DOHH2 (cell line): ENCODE data around the gene GCLC.

Experiments used
- H3F3A ChIP-seq: fragments of 200-600 bp; sonication (generic), shearing (Covaris generic); 2 replicates; pipeline ENCODE4 v1.6.0; 2016; ENCODE audit warnings: antibody characterized with exemption, mild to moderate bottlenecking; ENCODE audit not compliant: control insufficient read depth, insufficient read depth
- H3K27ac ChIP-seq: fragments of 200-600 bp; sonication (generic); 2 replicates; pipeline ENCODE4 v1.5.1; 2014; ENCODE audit warnings: low read depth, mild to moderate bottlenecking, low read length, moderate library complexity
- H3K27me3 ChIP-seq: fragments of 200-600 bp; sonication (generic); 2 replicates; pipeline ENCODE4 v1.6.1; 2014; ENCODE audit warnings: mild to moderate bottlenecking, low read length, mixed read lengths; ENCODE audit not compliant: control insufficient read depth
- H3K36me3 ChIP-seq: fragments of 200-600 bp; sonication (generic); 2 replicates; pipeline ENCODE4 v1.6.1; 2014; ENCODE audit warnings: mild to moderate bottlenecking, low read length, moderate library complexity, mixed read lengths; ENCODE audit not compliant: control insufficient read depth
- H3K4me1 ChIP-seq: fragments of 200-600 bp; sonication (generic); 2 replicates; pipeline ENCODE4 v1.6.1; 2014; ENCODE audit warnings: mild to moderate bottlenecking, low read length, mixed read lengths; ENCODE audit not compliant: control insufficient read depth
- H3K4me2 ChIP-seq: fragments of 200-600 bp; sonication (generic); 2 replicates; pipeline ENCODE4 v1.6.0; 2014; ENCODE audit warnings: mild to moderate bottlenecking, low read length, moderate library complexity
- H3K4me3 ChIP-seq: fragments of 200-600 bp; sonication (generic); 2 replicates; pipeline ENCODE4 v1.5.1; 2014; ENCODE audit warnings: mild to moderate bottlenecking, low read length, mixed read lengths
- H3K79me2 ChIP-seq: fragments of 200-600 bp; sonication (generic); 2 replicates; pipeline ENCODE4 v1.6.1; 2014; ENCODE audit warnings: mild to moderate bottlenecking, low read length, mixed read lengths; ENCODE audit not compliant: control insufficient read depth
- H3K9me2 ChIP-seq: fragments of 200-600 bp; sonication (generic); replicated peaks from 2 replicates; pipeline ENCODE4 v1.6.1; 2014; ENCODE audit warnings: mild to moderate bottlenecking, low read length, mixed read lengths; ENCODE audit not compliant: control insufficient read depth
- H3K9me3 ChIP-seq: fragments of 200-600 bp; sonication (generic); 2 replicates; pipeline ENCODE4 v1.6.1; 2014; ENCODE audit warnings: antibody characterized with exemption, low read length, mixed read lengths; ENCODE audit not compliant: control insufficient read depth, insufficient read depth
- H4K20me1 ChIP-seq: fragments of 200-600 bp; sonication (generic); 2 replicates; pipeline ENCODE4 v1.6.0; 2014; ENCODE audit warnings: low read depth, mild to moderate bottlenecking, antibody characterized with exemption, low read length, moderate library complexity; ENCODE audit not compliant: control insufficient read depth, insufficient read depth
- CTCF ChIP-seq: fragments of 200-600 bp; sonication (generic); IDR thresholded peaks from one replicate; pipeline ENCODE4 v1.5.1; 2014; ENCODE audit warnings: antibody characterized with exemption, mild to moderate bottlenecking, low read depth, low read length; ENCODE audit not compliant: poor library complexity, severe bottlenecking
- EZH2phosphoT487 ChIP-seq: fragments of 200-600 bp; sonication (generic); IDR thresholded peaks from 2 replicates; pipeline ENCODE4 v1.6.1; 2017; ENCODE audit warnings: borderline replicate concordance, mild to moderate bottlenecking, antibody characterized with exemption, low read length, moderate library complexity, mixed read lengths

Gene GCLC

DNA sequence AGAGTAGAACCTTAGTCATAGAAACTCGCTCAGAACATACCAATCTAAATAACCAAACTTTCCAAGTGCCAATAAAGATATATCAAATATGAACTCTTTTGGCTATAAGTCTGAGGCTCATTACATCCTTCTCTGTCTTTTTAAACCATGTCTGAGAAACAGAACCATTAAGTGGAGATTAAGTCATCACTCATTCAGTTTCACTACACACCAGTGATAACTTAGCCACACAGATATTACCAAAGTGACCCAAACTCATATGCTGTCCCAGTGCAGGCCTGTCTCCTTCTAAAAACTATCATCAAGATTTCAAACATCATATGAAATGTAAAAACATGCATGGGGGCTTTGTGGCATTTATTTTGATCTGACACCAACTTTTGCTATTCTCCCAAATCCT, 12.0 kb downstream of the GCLC start:
- Histone ChIP-seq H3K4me3 (no peak overlapping the region), H3F3A (no peaks in the 10 kb centered on the region), H3K4me1 (no peaks in the 10 kb centered on the region), H3K27ac (no peak overlapping the region), H3K4me2 (no peak overlapping the region), H3K9me2 (no peaks in the 10 kb centered on the region), H3K36me3 (no peaks in the 10 kb centered on the region), H4K20me1 (0 out of 2 replicates have a peak, but pooled peaks cover 3% of the 10 kb centered on the region), H3K9me3 (no peaks in the 10 kb centered on the region), H3K27me3 (no peaks in the 10 kb centered on the region), H3K79me2 (peaks cover 55% of the 10 kb centered on the region)
- TF ChIP-seq EZH2phosphoT487: no peak
- TF ChIP-seq CTCF: no peak

- Histone ChIP-seq H3K4me2 (no peak overlapping the region), H3K27me3 (no peaks in the 10 kb centered on the region), H3K79me2 (peaks cover 55% of the 10 kb centered on the region), H4K20me1 (0 out of 2 replicates have a peak, but pooled peaks cover 3% of the 10 kb centered on the region), H3K9me3 (no peaks in the 10 kb centered on the region), H3K36me3 (no peaks in the 10 kb centered on the region), H3K9me2 (no peaks in the 10 kb centered on the region), H3K4me1 (no peaks in the 10 kb centered on the region), H3K27ac (no peak overlapping the region), H3K4me3 (no peak overlapping the region), H3F3A (no peaks in the 10 kb centered on the region)
- TF ChIP-seq EZH2phosphoT487: no peak
- TF ChIP-seq CTCF: no peak
Observed at GRCh38 chr6:53532061-53532797, 12.7 kb downstream of the GCLC start.

- H3K4me2 ChIP-seq: no peak overlapping the region
- no peak overlapping the region for H3K27ac ChIP-seq
- H3K27me3 ChIP-seq: no peaks in the 10 kb centered on the region
- no peaks in the 10 kb centered on the region for H3K9me2 ChIP-seq
- no peaks in the 10 kb centered on the region for H3K4me1 ChIP-seq
- H3F3A ChIP-seq: no peaks in the 10 kb centered on the region
- peaks cover 47% of the 10 kb centered on the region for H3K79me2 ChIP-seq
- no peaks in the 10 kb centered on the region for H3K9me3 ChIP-seq
- H4K20me1 ChIP-seq: 0 out of 2 replicates have a peak, but pooled peaks cover 3% of the 10 kb centered on the region
- TF ChIP-seq EZH2phosphoT487 (no peak), CTCF (no peak)
- H3K36me3 ChIP-seq: no peaks in the 10 kb centered on the region
- H3K4me3 ChIP-seq: no peak overlapping the region
Observed at GRCh38 chr6:53530780-53531386, 14.0 kb downstream of the GCLC start.
